Gastroesophageal sphincter (tissue), 4 donors: ENCODE measurements around the gene ZNF236. TPM values are rescaled to one million over a fixed set of nuclear protein-coding genes. Genes with fewer than 3 reads are reported as not detected.

Experiments used
- ATAC-seq: fragments of 150-250 bp; one replicate; pipeline ENCODE4 v1.9.1; 2016; ENCODE audit warnings: mild to moderate bottlenecking, moderate library complexity
- H3K27ac ChIP-seq, 4 donors: fragments of 200-600 bp; sonication (generic) in 3 of 4; 1 replicate in 3 of 4; 2 replicates in 1 of 4; pipeline ENCODE4 v1.5.1; 2016 to 2019
- H3K27me3 ChIP-seq: fragments of 200-600 bp; sonication (generic); one replicate; pipeline ENCODE4 v1.5.1; 2019
- H3K36me3 ChIP-seq, 2 donors: fragments of 200-600 bp; sonication (generic); one replicate each; pipeline ENCODE4 v1.5.1; 2019; ENCODE audit warnings: control low read depth in 1 of 2
- H3K4me1 ChIP-seq, 3 donors: fragments of 200-600 bp; sonication (generic); 1 replicate in 2 of 3; 2 replicates in 1 of 3; pipeline ENCODE4 v1.5.1; 2016 to 2019; ENCODE audit warnings: control low read depth in 2 of 3
- H3K4me3 ChIP-seq, 2 donors: fragments of 200-600 bp; sonication (generic); one replicate each; pipeline ENCODE4 v1.5.1; 2019; ENCODE audit warnings: mild to moderate bottlenecking in 1 of 2, moderate library complexity in 1 of 2
- H3K9me3 ChIP-seq, 3 donors: fragments of 200-600 bp; sonication (generic); one replicate each; pipeline ENCODE4 v1.5.1; 2017 to 2019; ENCODE audit warnings: control low read depth in 2 of 3
- EP300 ChIP-seq: sonication (generic); formaldehyde crosslinking; IDR thresholded peaks from one replicate; pipeline ENCODE4 v1.6.1; 2017; ENCODE audit warnings: antibody characterized with exemption, mild to moderate bottlenecking
- POLR2A ChIP-seq, 2 donors: fragments of 450-650 bp; IDR thresholded peaks; one replicate each; pipeline ENCODE4 v1.6.1; 2017; ENCODE audit warnings: antibody characterized with exemption in 2 of 2, mild to moderate bottlenecking in 2 of 2, moderate library complexity in 1 of 2
- POLR2AphosphoS5 ChIP-seq: sonication (generic); formaldehyde crosslinking; IDR thresholded peaks from one replicate; pipeline ENCODE4 v1.6.1; 2017; ENCODE audit warnings: antibody characterized with exemption
- WGBS, 2 donors: methylation state at CpG; one replicate each; pipeline ENCODE4 v1.1.5; 2018; ENCODE audit warnings: low coverage in 1 of 2; 5-methylcytosine and 5-hydroxymethylcytosine counted together
- total RNA-seq, 4 donors: library from RNA; depleted of rRNA; stranded (reverse); fragments of >200 nt; gene quantifications; one replicate each; pipeline ENCODE4 v1.1.0, GENCODE V29; 2016
- TF ChIP-seq, protein P1 (sequence below), 4 experiments: fragments of 200-600 bp in 2 of 4; fragments of 450-650 bp in 2 of 4; sonication (generic) in 1 of 4; IDR thresholded peaks; one replicate each; pipeline ENCODE4 v1.5.1; 2017 to 2019; ENCODE audit warnings: antibody characterized with exemption in 4 of 4, mild to moderate bottlenecking in 2 of 4, moderate library complexity in 2 of 4

Gene ZNF236
- total RNA-seq, 4 donors from 2014 or later: 8.5 to 26.8 (median 16.8) TPM

DNA sequence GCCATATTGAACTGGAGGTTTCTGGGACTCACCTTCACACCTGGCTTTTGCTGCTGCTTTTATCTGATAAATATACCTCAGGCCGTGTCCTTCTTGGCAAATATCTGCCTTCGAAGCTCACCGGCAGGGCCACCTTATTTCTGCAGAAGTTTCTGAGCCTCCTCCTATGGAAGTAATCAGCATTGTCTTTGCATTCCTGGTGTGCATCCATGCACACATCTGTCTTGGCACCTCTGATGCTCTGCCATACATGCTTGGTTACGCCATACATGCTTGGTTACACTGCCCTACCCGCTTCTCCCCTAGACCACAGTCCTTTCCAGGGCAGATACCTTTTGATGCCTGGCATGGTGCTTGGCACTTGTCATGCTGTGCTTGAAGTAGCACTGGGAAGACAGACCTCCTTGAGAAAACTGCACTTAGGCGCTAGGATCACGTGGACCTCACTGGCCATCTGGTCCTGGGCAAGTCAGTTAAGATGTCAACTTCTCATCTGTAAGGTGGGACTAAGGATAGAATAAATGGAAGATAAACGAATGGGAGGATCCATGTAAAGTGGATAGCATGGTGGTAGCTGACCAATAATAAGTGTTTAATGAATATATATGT lies 66.8 kb downstream of the ZNF236 start:
- peaks cover 0 to 67% of the 10 kb centered on the region in 2 donors for H3K36me3 ChIP-seq
- TF ChIP-seq, protein P1, sequence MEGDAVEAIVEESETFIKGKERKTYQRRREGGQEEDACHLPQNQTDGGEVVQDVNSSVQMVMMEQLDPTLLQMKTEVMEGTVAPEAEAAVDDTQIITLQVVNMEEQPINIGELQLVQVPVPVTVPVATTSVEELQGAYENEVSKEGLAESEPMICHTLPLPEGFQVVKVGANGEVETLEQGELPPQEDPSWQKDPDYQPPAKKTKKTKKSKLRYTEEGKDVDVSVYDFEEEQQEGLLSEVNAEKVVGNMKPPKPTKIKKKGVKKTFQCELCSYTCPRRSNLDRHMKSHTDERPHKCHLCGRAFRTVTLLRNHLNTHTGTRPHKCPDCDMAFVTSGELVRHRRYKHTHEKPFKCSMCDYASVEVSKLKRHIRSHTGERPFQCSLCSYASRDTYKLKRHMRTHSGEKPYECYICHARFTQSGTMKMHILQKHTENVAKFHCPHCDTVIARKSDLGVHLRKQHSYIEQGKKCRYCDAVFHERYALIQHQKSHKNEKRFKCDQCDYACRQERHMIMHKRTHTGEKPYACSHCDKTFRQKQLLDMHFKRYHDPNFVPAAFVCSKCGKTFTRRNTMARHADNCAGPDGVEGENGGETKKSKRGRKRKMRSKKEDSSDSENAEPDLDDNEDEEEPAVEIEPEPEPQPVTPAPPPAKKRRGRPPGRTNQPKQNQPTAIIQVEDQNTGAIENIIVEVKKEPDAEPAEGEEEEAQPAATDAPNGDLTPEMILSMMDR (IDR thresholded peaks at IDR 0.05): no peak
- no peak for TF ChIP-seq POLR2AphosphoS5
- ATAC-seq: no peak
- no peak overlapping the region for H3K4me3 ChIP-seq
- no peaks in the 10 kb centered on the region for H3K27me3 ChIP-seq
- 91 to 98% methylated on average over 5 to 8 of the region's 8 CpGs for WGBS, 2 donors
- no peaks in the 10 kb centered on the region for H3K4me1 ChIP-seq
- no peak overlapping the region for H3K27ac ChIP-seq
- H3K9me3 ChIP-seq: no peaks in the 10 kb centered on the region

DNA sequence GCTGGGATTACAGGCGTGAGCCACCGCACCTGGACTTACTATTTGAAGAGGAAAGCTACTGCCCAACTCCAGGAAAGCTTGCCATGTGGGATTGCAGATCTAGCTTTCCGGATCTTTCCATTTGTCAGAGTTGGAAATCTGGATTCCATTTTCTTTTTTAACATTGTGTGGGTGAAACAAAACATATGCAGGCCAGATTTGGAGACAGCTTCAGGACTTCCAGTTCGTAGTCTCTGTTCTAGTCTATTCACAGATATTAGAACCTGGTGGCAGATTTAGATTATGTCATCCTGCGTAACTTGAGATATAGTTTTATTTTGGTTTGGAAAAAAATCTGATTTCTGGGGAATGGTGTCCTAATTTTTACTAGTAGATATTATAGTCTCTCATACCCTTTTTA lies 70.5 kb downstream of the ZNF236 start:
- no peaks in the 10 kb centered on the region for H3K4me1 ChIP-seq
- H3K27ac ChIP-seq: no peak overlapping the region
- H3K27me3 ChIP-seq: no peaks in the 10 kb centered on the region
- H3K4me3 ChIP-seq: no peak overlapping the region
- no peak for ATAC-seq
- 70 to 71% methylated on average over 2 to 3 of the region's 5 CpGs for WGBS, 2 donors
- H3K36me3 ChIP-seq: peaks cover 5 to 64% of the 10 kb centered on the region in 2 donors
- TF ChIP-seq POLR2A (IDR thresholded peaks at IDR 0.05) (no peak), POLR2AphosphoS5 (no peak), EP300 (no peak)
- TF ChIP-seq, protein P1 (IDR thresholded peaks at IDR 0.05): no peak
- no peaks in the 10 kb centered on the region for H3K9me3 ChIP-seq

DNA sequence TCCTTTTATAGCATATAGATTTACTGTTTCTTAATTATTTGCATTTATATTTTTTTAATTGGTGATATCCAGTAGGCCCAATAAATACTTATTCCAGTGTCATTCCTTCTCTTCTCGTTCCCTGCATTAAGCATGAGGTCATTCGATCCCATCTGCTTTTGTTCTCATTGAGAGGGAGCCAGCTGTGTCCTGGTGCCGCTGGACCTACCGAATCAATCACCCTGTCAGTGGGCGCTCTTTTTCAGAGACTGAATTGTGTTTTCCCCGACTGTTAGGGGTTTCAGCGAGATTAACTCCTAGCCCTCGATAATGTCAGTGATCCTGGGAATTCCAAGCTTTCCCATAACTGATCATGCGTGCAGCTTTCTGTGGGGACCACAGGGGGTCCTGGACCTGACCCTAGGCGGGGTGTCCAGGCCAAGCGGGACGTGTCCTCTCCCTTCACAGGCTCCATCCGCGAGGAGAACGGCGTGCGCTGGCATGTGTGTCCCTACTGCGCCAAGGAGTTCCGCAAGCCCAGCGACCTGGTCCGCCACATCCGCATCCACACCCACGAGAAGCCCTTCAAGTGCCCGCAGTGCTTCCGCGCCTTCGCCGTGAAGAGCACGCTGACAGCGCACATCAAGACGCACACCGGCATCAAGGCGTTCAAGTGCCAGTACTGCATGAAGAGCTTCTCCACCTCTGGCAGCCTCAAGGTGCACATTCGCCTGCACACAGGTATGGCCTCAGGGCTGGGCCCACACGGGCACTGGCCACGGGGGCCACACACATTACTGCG lies 72.4 kb downstream of the ZNF236 start:
- TF ChIP-seq, protein P1 (IDR thresholded peaks at IDR 0.05): no peak
- TF ChIP-seq POLR2A (IDR thresholded peaks at IDR 0.05): no peak
- no peak for TF ChIP-seq POLR2AphosphoS5
- TF ChIP-seq EP300: no peak
- no peaks in the 10 kb centered on the region for H3K9me3 ChIP-seq
- peaks cover 5 to 64% of the 10 kb centered on the region in 2 donors for H3K36me3 ChIP-seq
- ATAC-seq: no peak
- no peaks in the 10 kb centered on the region for H3K4me1 ChIP-seq
- 78 to 94% methylated on average over 6 to 14 of the region's 37 CpGs for WGBS, 2 donors
- H3K4me3 ChIP-seq: no peak overlapping the region
- no peak overlapping the region for H3K27ac ChIP-seq
- no peaks in the 10 kb centered on the region for H3K27me3 ChIP-seq

DNA sequence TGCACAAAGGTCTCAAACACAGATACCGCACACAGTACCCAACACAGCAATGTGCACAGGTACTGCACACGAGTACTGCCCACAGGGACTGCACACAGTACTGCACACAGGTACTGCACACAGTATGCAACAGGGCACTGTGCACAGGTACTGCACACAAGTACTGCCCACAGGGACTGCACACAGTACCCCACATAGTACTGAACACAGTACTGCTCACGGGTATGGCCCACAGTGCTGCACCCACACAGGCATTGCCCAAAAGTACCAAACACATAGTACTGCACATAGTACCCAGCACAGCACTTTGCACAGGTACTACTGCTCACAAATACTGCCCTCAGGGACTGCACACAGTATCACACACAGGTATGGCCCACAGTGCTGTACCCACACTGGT lies 73.1 kb downstream of the ZNF236 start:
- TF ChIP-seq, protein P1 (IDR thresholded peaks at IDR 0.05): no peak
- TF ChIP-seq POLR2A (IDR thresholded peaks at IDR 0.05) (no peak), EP300 (no peak), POLR2AphosphoS5 (no peak)
- no peak overlapping the region for H3K27ac ChIP-seq
- H3K4me3 ChIP-seq: no peak overlapping the region
- no peaks in the 10 kb centered on the region for H3K9me3 ChIP-seq
- WGBS, 2 donors: no CpG with 5 or more reads among the region's 3 CpGs
- no peaks in the 10 kb centered on the region for H3K4me1 ChIP-seq
- no peaks in the 10 kb centered on the region for H3K27me3 ChIP-seq
- no peak for ATAC-seq
- peaks cover 5 to 68% of the 10 kb centered on the region in 2 donors for H3K36me3 ChIP-seq

DNA sequence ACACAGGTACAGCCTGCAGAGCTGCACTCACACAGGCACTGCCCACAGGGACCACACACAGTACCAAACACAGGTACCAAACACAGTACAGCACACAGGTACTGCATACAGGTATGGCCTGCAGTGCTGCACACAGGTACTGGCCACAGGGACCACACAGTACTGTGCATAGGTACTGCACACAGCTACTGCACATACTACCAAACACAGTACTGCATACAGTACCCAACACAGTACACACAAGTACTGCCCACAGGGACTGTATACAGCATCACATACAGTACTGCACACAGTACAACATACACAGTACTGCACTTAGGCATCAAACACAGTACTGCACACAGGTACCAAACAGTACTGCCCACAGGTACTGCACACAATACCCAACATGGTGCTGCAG lies 74.3 kb downstream of the ZNF236 start:
- no peak overlapping the region for H3K4me3 ChIP-seq
- no peak for ATAC-seq
- no peaks in the 10 kb centered on the region for H3K9me3 ChIP-seq
- TF ChIP-seq EP300 (no peak), POLR2AphosphoS5 (no peak), POLR2A (IDR thresholded peaks at IDR 0.05) (no peak)
- TF ChIP-seq, protein P1 (IDR thresholded peaks at IDR 0.05): no peak
- H3K27me3 ChIP-seq: no peaks in the 10 kb centered on the region
- no peak overlapping the region for H3K27ac ChIP-seq
- H3K36me3 ChIP-seq: peaks cover 5 to 74% of the 10 kb centered on the region in 2 donors
- H3K4me1 ChIP-seq: no peaks in the 10 kb centered on the region
